Esophagus squamous epithelium (tissue), 5 donors: ENCODE measurements around the gene RTN4R. TPM values are rescaled to one million over a fixed set of nuclear protein-coding genes. Genes with fewer than 3 reads are reported as not detected.

Experiments used
- DNase-seq: peaks from one replicate; lab custom pipeline; 2025; lab: John Stamatoyannopoulos, UW
- H3K27ac ChIP-seq, 4 donors: fragments of 200-600 bp; sonication (generic); one replicate each; pipeline ENCODE4 v1.5.1; 2016 to 2019; ENCODE audit warnings: mild to moderate bottlenecking in 1 of 4
- H3K27me3 ChIP-seq, 4 donors: fragments of 200-600 bp; sonication (generic); 1 replicate in 3 of 4; 2 replicates in 1 of 4; pipeline versions ENCODE4 v1.5.1 to v1.6.0; 2017 to 2021; ENCODE audit warnings: antibody characterized with exemption in 1 of 4
- H3K36me3 ChIP-seq, 3 donors: fragments of 200-600 bp; sonication (generic); one replicate each; pipeline ENCODE4 v1.5.1; 2016 to 2019
- H3K4me1 ChIP-seq, 3 donors: fragments of 200-600 bp; sonication (generic); one replicate each; pipeline ENCODE4 v1.5.1; 2017 to 2019
- H3K4me3 ChIP-seq, 4 donors: fragments of 200-600 bp; sonication (generic); 1 replicate in 3 of 4; 2 replicates in 1 of 4; pipeline ENCODE4 v1.5.1; 2016 to 2019; ENCODE audit warnings: mild to moderate bottlenecking in 2 of 4, moderate library complexity in 1 of 4
- H3K9me3 ChIP-seq, 3 donors: fragments of 200-600 bp; sonication (generic); one replicate each; pipeline ENCODE4 v1.5.1; 2016 to 2019
- CTCF ChIP-seq, 6 experiments: fragments of 450-650 bp in 4 of 6; fragments of 200-600 bp in 2 of 6; sonication (generic) in 2 of 6; IDR thresholded peaks; one replicate each; pipeline ENCODE4 v1.5.1; 2016 to 2019; ENCODE audit warnings: antibody characterized with exemption in 6 of 6, mild to moderate bottlenecking in 4 of 6, moderate library complexity in 4 of 6
- POLR2A ChIP-seq, 4 donors: fragments of 450-650 bp; IDR thresholded peaks; one replicate each; pipeline ENCODE4 v1.6.1; 2017; ENCODE audit warnings: antibody characterized with exemption in 4 of 4, mild to moderate bottlenecking in 4 of 4, moderate library complexity in 3 of 4
- WGBS, 2 donors: methylation state at CpG; one replicate each; pipeline ENCODE4 v1.1.5; 2018; 5-methylcytosine and 5-hydroxymethylcytosine counted together
- intact Hi-C: fragments of 100-400 bp; cut with DNase I; formaldehyde crosslinking; loops from one replicate; pipeline ENCODE4 v1.15.0; 2022
- total RNA-seq, 4 donors: library from RNA; depleted of rRNA; stranded (reverse); fragments of >200 nt; gene quantifications; one replicate each; pipeline ENCODE4 v1.1.0, GENCODE V29; 2016
- donor health status: DM: yes; HTN: yes; CAD: no.

RTN4R gene
- total RNA-seq, 4 donors from 2014 or later = 0.97 to 3.9 (median 2.5) TPM

GRCh38 chr22:20213833-20214708, 54.0 kb downstream of the RTN4R start:
- no peaks in the 10 kb centered on the region for H3K36me3 ChIP-seq
- 64 to 67% methylated on average over 3 to 12 of the region's 33 CpGs for WGBS, 2 donors
- intact Hi-C loops = no loop called here
- TF ChIP-seq CTCF (IDR thresholded peaks at IDR 0.05) = no peak
- peaks cover 0 to 6% (median 0%) of the 10 kb centered on the region in 4 donors for H3K27me3 ChIP-seq
- no peak overlapping the region for H3K27ac ChIP-seq
- H3K4me3 ChIP-seq = no peak overlapping the region
- no peaks in the 10 kb centered on the region for H3K9me3 ChIP-seq
- H3K4me1 ChIP-seq = peaks cover 0 to 10% (median 5%) of the 10 kb centered on the region in 3 donors
- no peak for DNase-seq

GRCh38 chr22:20212754-20213699, 55.1 kb downstream of the RTN4R start:
- WGBS, 2 donors = 66 to 72% methylated on average over 11 to 14 of the region's 27 CpGs
- H3K27ac ChIP-seq = no peak overlapping the region

GRCh38 chr22:20211997-20212753, 55.9 kb downstream of the RTN4R start:
- no peak for TF ChIP-seq CTCF (IDR thresholded peaks at IDR 0.05)
- no peak for TF ChIP-seq POLR2A (IDR thresholded peaks at IDR 0.05)
- Histone ChIP-seq H3K4me3 (no peak overlapping the region), H3K27me3 (no peaks in the 10 kb centered on the region), H3K9me3 (no peaks in the 10 kb centered on the region), H3K27ac (no peak overlapping the region), H3K4me1 (peaks cover 8 to 26% (median 15%) of the 10 kb centered on the region in 3 donors), H3K36me3 (no peaks in the 10 kb centered on the region)
- intact Hi-C loops = no loop called here
- 57 to 71% methylated on average over 12 to 22 of the region's 26 CpGs for WGBS, 2 donors
- DNase-seq = no peak

More at GRCh38 chr22:20212754-20213699, 55.1 kb downstream of the RTN4R start:
- TF ChIP-seq CTCF (IDR thresholded peaks at IDR 0.05) (no peak), POLR2A (IDR thresholded peaks at IDR 0.05) (no peak)
- intact Hi-C loops = no loop called here
- no peak overlapping the region for H3K4me3 ChIP-seq
- peaks cover 0 to 1% (median 0%) of the 10 kb centered on the region in 4 donors for H3K27me3 ChIP-seq
- H3K36me3 ChIP-seq = no peaks in the 10 kb centered on the region
- peaks cover 0 to 18% (median 6%) of the 10 kb centered on the region in 3 donors for H3K4me1 ChIP-seq
- DNase-seq = no peak
- no peaks in the 10 kb centered on the region for H3K9me3 ChIP-seq

DNA sequence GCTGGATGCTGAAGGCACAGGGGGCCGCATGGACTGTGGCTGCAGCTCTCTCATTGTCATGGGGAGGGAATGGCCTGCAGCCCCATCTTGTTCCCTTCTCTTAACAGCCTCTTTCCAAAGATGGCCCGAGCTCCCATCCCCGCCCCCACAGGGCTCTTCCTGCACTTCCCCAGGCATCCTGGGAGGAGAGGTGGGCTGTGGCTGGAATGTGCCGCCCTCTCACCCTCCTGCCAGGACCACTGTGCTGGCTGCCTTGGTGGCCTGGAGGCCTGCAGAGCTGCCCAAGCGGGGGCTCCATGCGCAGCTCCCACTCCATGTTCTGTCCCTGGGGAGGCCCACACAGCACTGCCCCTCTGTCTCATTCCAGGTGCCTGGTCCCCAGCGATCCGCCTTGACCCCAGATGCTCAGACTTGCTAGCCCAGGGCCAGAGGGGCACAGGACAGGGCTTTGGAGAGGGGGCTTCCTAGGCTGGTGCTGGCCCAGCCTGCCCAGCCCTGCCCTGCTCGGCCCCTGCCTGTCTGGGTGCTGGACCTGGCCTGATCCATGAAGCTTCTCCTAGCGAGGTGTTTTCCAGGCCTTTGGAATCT, 56.6 kb downstream of the RTN4R start:
- TF ChIP-seq CTCF (IDR thresholded peaks at IDR 0.05) (no peak), POLR2A (IDR thresholded peaks at IDR 0.05) (no peak)
- Histone ChIP-seq H3K27me3 (no peaks in the 10 kb centered on the region), H3K36me3 (no peaks in the 10 kb centered on the region), H3K4me3 (no peak overlapping the region), H3K9me3 (no peaks in the 10 kb centered on the region), H3K4me1 (peaks cover 14 to 33% (median 21%) of the 10 kb centered on the region in 3 donors), H3K27ac (no peak overlapping the region)
- DNase-seq = no peak
- whole genome bisulfite sequencing, 2 donors = 85 to 88% methylated on average over 4 of the region's 10 CpGs
- intact Hi-C loops = no loop called here
